GM21717 (cell line): ENCODE data around the gene LMO7.
"Not testable (repeated sequence)": the region's sequence is repeated elsewhere in the genome, so short reads cannot be mapped to it uniquely, and the experiment has no call there.

Experiments used
- ATAC-seq: cut with Tn5 transposase; IDR thresholded peaks from one replicate; pipeline ENCODE4 v1.9.1; 2021; ENCODE audit warnings: mild to moderate bottlenecking, moderate library complexity; ENCODE audit not compliant: unreplicated experiment

LMO7 gene

GRCh38 chr13:75647126-75647784 is 11.1 kb downstream of the LMO7 start:
- peak; percentile 79 for ATAC-seq

GRCh38 chr13:75648446-75648845 is 12.3 kb downstream of the LMO7 start:
- ATAC-seq: no peak

- no peak for ATAC-seq
Measured at GRCh38 chr13:75651013-75651412, 14.9 kb downstream of the LMO7 start.

GRCh38 chr13:75652726-75653125 is 16.6 kb downstream of the LMO7 start:
- ATAC-seq: no peak

- no peak for ATAC-seq
Measured at GRCh38 chr13:75656425-75656989, 20.4 kb downstream of the LMO7 start.

- ATAC-seq: no peak
Measured at GRCh38 chr13:75657111-75657510, 21.0 kb downstream of the LMO7 start.

GRCh38 chr13:75660694-75661093 is 24.6 kb downstream of the LMO7 start:
- peak; percentile 47 for ATAC-seq

GRCh38 chr13:75661443-75661842 is 25.3 kb downstream of the LMO7 start:
- no peak for ATAC-seq

GRCh38 chr13:75666646-75667351 is 30.7 kb downstream of the LMO7 start:
- ATAC-seq: no peak

- no peak for ATAC-seq
Measured at GRCh38 chr13:75669706-75670105, 33.6 kb downstream of the LMO7 start.

- ATAC-seq: no peak
Measured at GRCh38 chr13:75670496-75670895, 34.4 kb downstream of the LMO7 start.

GRCh38 chr13:75675421-75675820 is 39.3 kb downstream of the LMO7 start:
- no peak for ATAC-seq

GRCh38 chr13:75679459-75679858 is 43.3 kb downstream of the LMO7 start:
- ATAC-seq: no peak

GRCh38 chr13:75680251-75680650 is 44.1 kb downstream of the LMO7 start:
- ATAC-seq: not testable (repeated sequence)

- no peak for ATAC-seq
Measured at GRCh38 chr13:75682326-75682725, 46.2 kb downstream of the LMO7 start.

GRCh38 chr13:75685239-75685697 is 49.1 kb downstream of the LMO7 start:
- ATAC-seq: no peak

GRCh38 chr13:75687150-75687763 is 51.1 kb downstream of the LMO7 start:
- ATAC-seq: no peak

GRCh38 chr13:75689686-75690085 is 53.6 kb downstream of the LMO7 start:
- ATAC-seq: no peak

- ATAC-seq: no peak
Measured at GRCh38 chr13:75690607-75691006, 54.5 kb downstream of the LMO7 start.

- ATAC-seq: no peak
Measured at GRCh38 chr13:75691183-75691582, 55.1 kb downstream of the LMO7 start.

GRCh38 chr13:75693227-75693626 is 57.1 kb downstream of the LMO7 start:
- no peak for ATAC-seq

- ATAC-seq: no peak
Measured at GRCh38 chr13:75694722-75695121, 58.6 kb downstream of the LMO7 start.
